Germinal center (tissue), 1 donor: ENCODE measurements around the gene FAM222A.

ENCODE experiments used
- DNase-seq: peaks from one replicate; pipeline ENCODE4 v3.0.0; 2012; ENCODE audit warnings: mixed read lengths, low spot score

FAM222A gene

DNA sequence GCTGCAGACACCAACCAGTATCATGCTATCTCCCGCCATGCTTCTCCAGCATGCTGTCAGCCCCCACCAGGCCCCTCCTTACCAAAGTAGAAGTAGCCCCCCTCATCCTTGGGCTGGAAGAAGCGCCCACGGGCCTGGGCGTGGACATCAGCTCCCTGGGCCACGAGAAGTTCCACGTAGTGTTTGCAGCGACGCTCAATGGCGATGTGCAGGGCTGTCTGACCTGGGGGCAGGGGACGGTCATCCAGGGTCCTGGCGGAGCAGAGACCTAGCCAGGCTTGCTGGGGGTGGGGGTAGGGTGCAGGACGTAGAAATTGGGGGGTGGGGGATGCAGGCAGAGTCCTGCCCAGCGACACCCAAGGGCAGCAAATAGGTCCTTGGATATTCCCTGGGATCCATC is 86.9 kb downstream of the FAM222A start:
- DNase-seq = no peak

DNA sequence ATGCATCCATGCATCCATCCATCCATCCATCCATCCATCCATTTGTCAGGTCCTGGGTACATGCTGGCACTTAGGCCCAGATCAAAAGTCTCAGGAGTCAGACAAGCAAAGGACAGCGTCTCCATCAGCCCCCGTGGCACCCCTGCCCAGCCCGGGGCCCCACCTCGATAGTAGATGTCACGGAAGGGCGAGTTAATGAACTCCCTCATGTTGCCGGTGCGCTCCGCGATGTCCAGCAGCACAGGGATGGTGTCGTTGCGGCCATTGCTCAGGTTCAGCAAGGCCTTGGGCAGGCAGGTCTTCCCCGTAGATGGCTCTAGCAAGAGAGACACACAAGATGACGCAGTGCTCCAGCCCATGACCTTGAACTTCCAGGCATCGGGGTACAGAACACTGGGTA is 89.2 kb downstream of the FAM222A start:
- DNase-seq = no peak

DNA sequence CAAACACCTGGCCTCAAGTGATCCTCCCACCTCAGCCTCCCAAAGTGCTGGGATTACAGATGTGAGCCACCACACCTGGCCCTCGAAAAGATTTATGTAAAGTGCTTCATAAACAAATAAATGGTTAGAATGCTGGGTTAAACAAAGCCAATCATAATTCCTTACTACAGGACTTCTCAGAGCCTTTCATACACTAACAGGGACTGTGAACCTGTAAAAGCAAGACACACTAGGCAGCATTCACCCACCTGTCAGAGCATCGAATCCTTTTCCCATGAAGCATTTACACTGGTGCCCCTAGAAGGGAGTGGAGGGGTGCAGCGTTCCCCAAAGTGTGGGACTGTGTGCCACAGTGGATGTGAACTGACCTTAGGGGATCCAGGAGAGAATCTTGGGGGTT is 90.1 kb downstream of the FAM222A start:
- DNase-seq = no peak

DNA sequence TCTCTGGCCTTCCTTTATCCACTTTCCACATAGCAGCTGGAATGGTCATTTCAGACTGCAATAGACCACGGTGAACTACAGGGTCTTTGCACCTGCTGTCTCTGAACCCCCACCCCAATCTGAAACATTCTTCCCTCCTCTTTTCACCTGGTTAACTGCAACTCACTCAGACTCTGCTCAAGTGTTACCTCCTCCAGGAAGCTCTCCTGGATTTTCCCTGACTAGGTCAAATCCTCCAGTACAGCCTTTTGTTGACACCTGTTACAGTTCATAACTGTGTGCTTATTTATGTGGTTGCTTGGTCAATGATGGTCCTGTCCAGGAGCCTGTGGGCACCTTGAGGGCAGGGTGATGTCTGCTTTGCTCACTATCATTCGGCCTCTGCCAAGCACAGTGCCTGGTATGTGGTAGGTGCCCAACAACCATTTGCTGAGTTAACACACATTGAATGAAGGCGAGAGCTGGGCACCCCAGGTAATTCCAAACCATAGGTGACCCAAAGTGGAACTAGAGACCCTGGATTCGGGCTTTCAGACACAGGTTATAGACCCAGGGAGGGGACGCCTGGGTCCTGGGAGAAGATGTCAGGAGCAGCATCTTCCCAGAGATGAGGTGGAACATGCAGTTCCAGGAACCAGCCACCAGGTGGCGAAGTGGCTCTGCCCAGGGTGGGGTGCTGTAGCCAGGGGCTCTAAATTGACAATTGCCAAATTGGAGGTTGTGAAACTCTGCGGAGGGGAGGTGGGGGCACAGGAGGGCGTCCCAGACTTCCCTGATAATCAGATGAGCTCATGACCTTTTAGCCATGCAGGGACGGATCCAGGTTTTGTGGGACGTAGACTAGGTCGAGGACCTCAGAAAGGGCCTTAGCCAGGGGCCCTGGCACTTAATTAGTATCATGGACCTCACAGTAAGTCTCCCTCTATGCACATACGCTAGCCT is 91.5 kb downstream of the FAM222A start:
- DNase-seq = peak; percentile 79

DNA sequence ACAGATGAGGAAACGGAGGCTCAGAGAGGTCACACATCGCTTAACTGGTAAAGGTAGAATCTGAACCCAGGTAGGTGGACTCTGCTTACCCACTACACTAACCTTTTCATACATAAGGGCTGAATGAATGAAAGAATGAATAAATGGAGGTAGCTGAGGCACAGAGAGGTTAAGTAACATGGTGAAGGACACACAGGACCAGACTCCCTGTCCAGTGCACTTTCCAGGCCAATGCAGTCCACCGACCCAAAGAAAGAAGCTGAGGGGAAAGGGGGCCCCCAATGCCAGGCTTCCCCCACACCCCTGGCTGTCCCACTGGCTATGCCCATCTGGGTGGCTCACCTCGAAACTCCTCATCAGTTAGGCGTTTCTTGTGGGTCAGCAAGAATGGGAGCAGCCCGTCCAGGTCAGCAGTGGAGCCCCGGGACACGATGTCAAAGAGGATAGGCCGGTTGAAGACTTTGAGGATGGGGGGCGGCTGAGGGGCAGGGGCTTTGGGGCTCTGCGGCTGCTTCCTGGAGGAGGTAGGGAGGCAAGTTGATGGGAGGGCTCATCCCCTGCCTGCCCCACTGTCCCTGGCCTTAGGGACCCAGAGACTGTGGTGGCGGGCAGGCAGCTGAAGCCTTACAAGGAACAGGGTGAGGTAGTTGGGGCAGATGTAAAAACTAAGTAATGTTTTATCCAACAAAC is 94.5 kb downstream of the FAM222A start:
- no peak for DNase-seq

DNA sequence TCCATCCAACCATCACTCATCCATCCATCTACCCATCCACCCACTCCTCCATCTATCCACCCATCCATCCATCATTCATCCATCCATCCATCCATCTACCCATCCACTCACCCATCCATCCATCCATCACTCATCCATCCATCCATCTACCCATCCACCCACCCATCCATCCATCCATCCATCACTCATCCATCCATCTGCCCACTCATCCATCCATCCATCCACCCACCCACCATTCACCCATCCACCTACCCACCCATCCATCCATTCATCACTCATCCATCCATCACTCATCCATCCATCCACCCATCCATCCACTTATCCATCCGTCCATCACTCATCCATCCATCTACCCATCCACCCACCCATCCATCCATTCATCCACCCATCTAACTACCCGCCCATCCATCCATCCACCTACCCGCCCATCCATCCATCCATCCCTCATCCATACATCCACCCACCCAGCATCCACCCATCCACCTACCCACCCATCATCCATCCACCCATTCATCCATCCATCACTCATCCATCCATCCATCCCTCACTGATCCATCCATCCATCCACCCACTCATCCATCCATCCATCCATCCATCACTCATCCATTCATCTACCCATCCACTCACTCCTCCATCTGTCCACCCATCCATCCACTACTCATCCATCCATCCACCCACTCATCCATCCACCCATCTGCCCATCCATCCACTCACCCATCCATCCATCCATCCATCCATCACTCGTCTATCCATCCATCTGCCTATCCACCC is 95.4 kb downstream of the FAM222A start:
- DNase-seq = no peak

DNA sequence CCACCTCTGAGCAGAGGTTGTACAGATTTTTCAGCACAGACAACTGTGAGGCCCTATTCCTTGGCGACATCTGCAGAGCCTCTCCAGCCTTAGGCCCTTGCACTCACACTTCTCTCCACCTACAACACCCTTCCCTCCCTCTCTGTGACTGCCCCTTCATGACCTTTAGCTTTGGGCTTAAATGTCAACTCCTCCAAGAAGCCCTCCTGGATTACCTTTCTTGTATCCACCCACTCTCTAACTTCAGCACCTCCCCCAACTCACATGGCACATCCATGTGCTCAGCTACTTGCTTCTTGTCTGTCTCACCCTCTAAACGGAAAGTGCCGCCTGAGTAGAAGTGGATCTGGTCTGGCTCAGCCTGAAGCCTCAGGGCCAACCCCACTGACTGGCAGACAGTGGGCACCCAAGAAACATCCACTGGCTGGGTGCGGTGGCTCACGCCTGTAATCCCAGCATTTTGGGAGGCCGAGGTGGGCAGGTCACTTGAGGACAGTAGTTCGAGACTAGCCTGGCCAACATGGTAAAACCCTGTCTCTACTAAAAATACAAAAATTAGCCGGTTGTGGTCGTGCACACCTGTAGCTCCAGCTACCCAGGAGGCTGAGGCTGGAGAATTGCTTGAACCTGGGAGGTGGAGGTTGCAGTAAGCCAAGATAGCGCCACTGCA is 97.5 kb downstream of the FAM222A start:
- DNase-seq = no peak

DNA sequence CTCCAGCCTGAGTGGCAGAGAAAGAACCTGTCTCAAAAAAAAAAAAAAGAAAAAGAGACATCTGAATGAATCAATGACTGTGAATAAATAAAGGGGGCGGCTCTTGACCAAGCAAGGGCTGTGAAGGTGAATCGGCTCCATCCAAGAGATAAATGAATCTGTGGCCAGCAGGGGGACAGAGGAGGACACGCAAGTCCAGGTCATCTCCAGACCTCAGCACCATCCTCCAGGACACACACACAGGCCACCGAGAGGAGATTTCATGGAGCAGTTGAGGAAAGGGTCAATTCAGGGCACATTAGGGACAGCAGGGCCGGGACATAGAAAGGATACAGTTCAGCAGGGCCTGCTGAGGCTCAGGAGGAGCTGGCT is 98.0 kb downstream of the FAM222A start:
- DNase-seq = no peak

DNA sequence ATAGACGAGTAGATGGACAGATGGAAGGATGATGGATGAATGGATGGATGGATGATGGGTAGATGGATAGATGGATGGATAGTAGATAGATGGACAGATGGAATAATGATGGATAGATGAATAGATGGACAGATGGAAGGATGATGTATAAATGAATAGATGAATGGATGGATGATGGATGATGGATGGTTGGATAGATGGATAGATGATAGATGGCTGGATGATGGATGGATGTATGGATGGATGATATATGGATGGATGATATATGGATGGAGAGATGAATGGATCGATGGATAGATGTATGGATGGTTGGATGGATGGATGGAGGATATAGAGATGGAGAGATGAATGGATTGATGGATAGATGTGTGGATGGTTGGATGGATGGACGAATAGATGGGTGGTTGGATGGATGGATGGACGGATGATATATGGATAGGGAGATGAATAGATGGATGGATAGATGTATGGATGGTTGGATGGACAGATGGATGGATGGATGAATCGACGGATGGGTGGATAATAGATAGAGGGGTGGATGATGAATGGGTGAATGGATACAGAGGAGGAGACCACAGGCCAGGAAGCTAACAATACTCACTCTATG is 100.3 kb downstream of the FAM222A start:
- no peak for DNase-seq

DNA sequence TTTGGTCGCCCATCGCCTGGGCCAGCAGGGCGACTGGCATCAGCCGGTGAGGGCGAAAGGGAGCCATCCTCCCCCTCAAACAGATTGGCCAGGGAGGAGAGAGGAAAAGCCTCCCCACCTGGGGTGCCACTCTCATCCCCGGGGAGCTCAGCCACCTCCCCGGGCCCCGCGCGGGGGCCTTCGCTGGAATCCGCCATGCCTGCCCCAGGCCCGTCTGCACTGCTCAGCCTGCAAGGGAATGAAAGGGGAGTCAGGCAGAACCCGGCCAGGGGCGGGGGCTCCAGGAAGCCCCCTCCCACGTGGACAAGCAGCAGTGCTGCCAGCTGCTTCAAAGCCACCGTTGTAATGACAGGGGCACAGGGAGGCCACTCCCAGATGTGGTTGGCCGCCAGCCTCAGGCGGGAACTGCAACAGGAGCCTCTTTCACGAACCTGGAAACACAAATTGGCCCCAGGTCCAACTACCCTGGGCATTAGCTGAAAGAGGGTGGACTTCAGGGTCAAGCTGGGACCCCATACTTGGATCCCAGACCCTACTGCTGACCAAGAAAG is 101.0 kb downstream of the FAM222A start:
- DNase-seq = no peak

DNA sequence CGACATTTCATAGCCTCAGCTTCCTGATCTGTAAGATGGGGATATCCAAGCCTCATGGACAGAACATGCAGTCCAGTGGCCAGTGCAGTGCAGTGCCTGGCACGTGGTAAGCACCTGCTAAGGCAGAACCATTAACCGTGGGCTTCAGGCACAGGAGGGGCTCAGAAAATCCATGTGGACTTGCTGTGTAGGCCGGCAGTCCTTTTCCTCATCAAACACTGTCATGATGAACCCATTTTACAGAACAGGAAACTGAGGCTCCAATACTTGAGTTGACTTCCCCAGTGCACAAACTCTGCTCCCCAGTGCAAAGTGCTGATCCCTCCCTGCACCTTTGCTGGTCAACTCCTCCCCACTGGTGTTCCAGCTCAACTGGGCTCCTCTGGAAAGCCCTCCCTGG is 101.6 kb downstream of the FAM222A start:
- DNase-seq = no peak

DNA sequence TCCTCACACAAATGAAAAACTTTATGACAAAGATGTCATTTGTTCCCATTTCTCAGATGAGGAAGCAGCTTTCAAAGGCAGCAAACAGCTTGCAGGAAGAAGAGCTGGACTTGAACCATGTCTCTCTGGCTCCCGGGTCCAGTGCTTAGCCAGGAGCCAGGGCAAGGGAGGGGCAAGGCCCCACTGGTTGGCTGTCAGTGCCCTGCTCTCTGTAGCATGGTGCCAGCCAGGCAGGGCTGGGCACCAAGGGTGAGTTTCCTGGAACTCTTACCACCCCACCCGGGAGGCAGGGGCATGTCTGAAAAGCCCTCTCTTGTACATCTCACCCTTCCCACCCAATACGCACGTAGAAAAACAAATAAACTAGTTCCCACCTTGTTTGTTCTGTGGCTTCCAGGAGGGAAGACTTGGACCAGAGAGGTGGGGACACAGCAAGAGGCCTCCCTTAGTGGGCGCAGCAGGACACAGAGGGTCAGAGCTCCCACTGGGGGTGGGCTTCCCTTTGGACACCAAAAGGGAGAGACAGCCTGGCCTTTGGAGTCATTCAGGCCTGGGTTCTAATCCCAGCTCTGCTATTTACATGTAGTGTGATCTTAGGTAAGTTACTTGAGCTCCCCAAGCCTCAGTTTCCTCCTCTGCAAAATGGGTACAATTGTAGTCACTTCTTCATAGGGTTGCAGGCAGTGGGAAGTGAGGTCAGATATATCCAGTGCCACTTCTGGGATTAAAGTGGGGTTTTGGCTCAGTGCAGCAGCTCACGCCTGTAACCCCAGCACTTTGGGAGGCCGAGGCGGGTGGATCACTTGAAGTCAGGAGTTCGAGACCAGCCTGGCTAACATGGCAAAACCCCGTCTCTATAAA is 102.4 kb downstream of the FAM222A start:
- DNase-seq = no peak

DNA sequence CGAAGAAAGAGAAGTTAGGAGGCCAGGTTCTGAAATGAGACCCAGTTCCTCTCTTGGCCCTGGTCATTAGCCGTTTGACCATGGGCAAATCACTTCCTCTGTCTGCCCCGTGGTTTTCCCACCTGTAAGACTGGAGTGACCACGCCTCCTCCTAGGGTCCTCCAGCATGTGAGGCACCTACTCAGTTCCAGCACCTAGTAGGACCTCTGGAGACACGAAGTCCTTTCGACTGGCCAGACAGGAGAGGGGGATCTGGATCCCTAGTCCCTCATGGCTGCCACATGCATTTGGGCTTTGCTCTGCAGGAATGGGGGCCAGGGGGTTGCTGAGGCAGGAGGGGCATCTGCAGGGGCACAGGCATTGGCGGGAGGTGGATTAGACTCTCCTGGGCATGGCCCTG is 103.2 kb downstream of the FAM222A start:
- no peak for DNase-seq

DNA sequence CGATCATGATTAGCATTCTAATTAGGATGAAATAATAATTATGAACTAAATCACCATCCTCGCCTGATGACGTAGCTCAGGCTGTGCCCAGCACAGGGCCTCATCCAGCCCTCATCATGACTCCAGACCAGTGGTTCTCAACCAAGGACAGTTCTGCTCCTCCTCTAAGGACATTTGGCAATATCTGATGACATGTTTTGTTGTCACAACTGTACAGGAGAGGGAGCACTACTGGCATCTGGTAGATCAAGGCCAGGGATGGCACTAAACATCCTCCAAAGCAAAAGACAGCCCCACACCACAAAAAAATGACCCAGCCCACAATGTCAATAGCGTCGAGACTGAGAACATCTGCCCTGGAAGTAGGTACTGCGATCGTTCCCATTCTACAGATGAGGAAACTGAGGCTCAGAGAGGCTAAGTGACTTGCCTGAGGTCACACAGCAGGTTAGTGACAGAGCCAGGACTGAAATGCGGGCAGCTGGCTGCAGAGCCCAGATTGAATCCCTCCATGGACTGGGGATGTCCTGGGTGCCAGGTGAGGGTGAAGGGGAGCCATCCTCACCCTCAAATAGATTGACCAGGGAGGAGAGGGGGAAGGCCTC is 104.1 kb downstream of the FAM222A start:
- DNase-seq = no peak

DNA sequence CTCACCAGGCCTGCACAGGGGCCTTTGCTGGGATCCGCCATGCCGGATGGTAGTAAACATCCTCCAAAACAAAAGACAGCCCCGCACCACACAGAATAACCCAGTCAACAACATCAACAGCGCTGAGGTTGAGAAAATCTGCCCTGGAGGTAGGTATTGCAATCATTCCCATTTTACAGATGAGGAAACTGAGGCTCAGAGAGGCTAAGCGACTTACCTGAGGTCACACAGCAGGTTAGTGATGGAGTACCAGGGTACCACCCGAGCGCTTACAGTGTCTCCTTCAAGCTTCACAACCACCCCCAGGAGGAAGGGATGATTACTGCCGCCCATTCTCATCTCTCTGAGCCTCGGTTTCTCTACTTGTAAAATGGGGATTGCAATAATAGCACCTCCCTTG is 104.6 kb downstream of the FAM222A start:
- DNase-seq = no peak

DNA sequence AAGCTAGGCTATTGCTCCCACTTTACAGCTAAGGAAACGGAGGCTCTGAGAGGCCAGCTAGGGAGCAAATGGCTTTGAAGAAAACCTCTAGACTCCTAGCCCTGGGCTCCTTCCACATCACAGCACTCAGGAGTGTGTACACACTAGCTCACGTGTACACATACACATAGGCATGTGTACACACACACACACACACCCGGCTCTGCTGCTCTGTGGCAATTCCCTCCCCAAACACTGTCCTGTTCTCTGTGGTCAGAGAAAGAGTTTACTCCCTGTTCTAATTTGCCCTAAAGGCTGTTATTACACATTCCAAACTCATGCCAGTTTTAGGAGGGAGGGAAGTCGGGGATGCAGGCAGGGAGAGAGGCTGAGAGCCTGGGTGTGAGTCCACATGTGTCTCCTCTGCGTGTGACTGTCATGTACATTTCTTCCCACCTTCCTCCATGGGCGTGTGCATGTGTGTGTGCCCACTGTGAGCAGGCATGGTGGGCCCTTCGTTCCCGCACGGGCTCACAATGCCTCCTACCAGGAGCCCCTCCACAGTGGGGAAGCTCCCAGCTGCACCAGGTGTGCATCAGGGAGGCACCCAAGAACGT is 105.4 kb downstream of the FAM222A start:
- DNase-seq = no peak
